ENCODE data around the gene FILIP1L.

FILIP1L gene

GRCh38 chr3:99867594-99868310, 246.5 kb downstream of the FILIP1L start:
- no peak for DNase-seq (ENCODE audit: low read depth in 3 of 3)

- no peak for DNase-seq (ENCODE audit: low read depth in 3 of 3)
Observed at GRCh38 chr3:99866261-99866761, 248.0 kb downstream of the FILIP1L start.

DNA sequence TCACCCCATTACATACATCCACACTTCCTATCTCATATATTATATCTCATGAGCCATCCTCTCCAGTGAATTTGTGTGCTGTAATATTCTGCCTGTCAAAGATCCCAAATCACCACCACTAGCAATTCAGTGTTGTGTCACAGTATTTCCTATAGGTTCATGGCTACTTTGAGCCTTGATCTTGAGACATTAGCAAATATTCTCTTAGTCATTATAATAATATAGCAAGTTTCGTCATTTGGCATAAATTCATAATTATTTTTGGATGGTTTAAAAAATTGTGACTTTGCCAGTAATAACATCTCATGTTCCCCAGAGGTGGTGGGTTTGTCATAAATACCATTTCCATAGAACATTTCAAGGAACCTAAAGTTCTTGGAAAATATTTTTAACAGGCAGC, 249.0 kb downstream of the FILIP1L start:
- DNase-seq (ENCODE audit: low read depth in 3 of 3), result no peak

DNA sequence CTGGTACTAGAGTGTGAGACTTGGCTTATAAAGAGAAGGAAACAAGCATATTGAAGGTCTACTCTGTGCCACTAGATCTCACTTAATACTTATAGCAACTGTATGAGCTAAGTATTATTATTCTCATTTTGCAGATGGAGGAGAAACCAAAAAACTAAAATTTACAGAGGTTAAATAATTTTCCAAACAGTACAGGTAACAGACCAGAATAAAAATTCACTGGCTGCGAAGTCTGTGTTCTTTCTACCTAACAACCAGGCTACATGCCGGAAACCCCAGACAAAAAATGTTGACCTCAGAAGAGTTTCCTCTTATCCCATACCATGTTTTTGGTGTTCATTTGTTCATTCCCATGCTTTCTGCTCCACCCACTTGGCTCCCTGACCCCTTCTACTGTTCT, 250.0 kb downstream of the FILIP1L start:
- no peak for DNase-seq (ENCODE audit: low read depth in 3 of 3)

DNA sequence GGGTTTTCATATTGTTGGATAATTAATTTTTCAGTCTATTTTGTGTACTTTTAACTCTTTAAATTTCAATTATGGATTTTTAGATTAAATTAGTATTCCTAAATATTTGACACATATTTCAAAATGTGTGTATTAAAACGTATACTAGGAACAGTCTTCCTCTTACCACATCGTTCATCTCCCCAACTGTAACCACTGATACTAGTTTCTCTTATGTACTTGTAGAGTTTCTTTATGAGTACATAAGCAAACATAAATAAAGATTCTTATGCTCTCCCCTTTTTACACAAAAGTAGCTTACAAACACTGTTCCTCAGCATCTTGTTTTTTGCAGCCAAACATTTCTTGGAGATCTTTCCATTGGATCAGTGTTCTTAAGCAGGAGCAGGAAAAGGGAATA, 250.7 kb downstream of the FILIP1L start:
- no peak for DNase-seq (ENCODE audit: low read depth in 3 of 3)

DNA sequence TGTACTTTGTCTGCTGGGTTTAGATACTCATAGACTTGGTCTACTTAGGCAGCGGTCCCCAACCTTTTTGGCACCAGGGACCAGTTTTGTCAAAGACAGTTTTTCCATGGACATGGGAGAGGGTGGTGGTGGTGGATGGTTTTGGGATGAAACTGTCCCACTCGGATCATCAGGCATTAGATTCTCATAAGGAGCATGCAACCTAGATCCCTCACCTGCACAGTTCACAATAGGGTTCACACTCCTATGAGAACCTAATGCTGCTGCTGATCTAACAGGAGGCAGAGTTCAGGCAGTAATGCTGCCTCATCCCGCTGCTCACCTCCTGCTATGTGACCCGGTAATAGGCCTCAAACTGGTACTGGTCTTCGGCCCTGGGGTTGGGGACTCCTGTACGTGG, 251.3 kb downstream of the FILIP1L start:
- no peak for DNase-seq (ENCODE audit: low read depth in 3 of 3)

GRCh38 chr3:99862208-99862607, 252.1 kb downstream of the FILIP1L start:
- DNase-seq (ENCODE audit: low read depth in 3 of 3), result no peak

GRCh38 chr3:99861216-99861615, 253.1 kb downstream of the FILIP1L start:
- DNase-seq (ENCODE audit: low read depth in 3 of 3), result no peak

DNA sequence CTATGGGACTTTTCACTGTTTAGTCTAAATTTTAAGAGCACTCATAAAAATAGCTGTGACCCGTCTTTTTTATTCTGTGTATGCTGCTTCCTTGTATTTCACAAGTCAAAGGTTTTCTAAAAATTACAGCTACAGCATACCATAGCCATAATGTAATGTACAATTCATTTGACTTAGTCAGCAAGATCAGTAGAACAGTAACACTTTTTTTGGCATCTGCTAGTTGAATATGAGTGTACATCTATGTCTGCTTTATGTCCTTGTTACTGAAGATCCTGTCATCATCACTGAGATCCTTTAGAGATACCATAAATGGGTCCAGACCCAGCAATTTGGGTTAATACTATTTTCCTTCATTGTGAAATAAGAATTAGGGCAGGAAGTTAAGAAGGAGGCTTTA, 254.5 kb downstream of the FILIP1L start:
- no peak for DNase-seq (ENCODE audit: low read depth in 3 of 3)

DNA sequence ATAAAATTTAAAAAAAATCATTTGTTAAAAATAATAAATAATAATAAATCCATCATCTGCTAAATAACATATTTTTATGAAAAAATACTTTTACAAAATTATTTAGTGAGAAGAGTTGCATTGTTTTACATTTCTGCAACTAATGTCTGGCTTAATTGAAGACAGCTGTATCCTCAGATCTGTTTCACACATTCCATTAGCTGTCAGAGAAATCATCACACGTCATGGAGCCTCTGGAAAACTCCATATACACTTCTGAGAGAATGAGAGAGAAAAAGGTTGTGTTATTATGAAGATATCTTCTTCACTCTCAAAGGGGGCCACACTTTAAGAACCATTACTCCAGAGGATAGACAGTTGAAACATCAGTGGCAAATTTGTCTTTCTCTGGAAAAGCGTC, 255.8 kb downstream of the FILIP1L start:
- DNase-seq (ENCODE audit: low read depth in 3 of 3), result no peak

DNA sequence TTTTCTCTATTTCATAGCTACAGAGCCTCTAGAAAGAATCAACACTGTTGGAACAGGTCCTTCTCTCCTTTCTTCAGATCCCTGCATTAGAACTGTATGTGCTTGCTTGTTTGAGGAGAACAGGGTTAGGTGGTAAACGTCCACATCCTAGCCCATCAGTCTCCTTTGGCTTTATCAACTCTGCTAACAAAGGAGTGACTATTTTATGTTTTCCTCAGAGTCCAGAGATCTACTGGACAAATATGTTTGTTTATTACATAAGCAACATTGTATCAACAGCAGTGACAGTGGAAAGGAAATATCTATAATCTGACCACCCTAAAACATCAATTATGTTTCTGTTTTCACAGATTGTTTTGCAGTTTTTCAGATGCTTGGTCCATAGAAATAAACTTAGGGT, 257.0 kb downstream of the FILIP1L start:
- no peak for DNase-seq (ENCODE audit: low read depth in 3 of 3)

DNA sequence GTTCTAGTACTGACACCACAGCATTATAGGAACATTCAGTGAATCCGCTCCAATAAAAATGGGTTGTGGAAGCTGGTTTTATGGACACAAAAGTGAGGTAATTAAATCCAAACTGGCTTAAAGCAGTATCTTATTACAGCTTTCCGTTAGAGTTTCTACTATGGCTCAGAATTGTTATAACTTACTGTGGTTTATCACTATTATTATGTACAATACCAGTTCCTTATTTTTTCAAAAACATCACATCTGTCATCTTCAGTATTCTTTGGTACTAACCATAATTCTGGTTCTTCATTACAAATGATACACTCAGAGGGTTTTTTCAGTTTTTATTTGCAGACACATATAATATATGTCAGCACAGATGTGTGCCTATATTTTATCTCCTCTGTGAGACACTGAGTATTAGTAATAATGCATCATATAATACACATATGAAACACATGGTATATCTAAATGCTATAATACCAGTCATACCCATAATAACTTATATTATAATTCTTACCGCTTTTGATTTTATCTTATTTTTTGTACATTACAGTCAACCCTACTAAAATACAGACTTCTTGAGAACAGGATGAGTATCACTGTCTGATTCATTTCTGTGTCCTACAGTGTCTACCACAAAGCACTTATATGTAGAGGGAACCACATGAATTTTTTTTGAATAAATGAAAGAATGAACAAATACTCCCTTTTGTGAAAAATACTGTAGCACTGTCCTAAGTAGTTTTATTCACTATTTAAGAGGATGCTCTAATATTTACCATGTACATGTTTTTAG, 257.7 kb downstream of the FILIP1L start:
- no peak for DNase-seq (ENCODE audit: low read depth in 3 of 3)

GRCh38 chr3:99855900-99856299, 258.4 kb downstream of the FILIP1L start:
- DNase-seq (ENCODE audit: low read depth in 3 of 3), result no peak

GRCh38 chr3:99854756-99855298, 259.5 kb downstream of the FILIP1L start:
- no peak for DNase-seq (ENCODE audit: low read depth in 3 of 3)

DNA sequence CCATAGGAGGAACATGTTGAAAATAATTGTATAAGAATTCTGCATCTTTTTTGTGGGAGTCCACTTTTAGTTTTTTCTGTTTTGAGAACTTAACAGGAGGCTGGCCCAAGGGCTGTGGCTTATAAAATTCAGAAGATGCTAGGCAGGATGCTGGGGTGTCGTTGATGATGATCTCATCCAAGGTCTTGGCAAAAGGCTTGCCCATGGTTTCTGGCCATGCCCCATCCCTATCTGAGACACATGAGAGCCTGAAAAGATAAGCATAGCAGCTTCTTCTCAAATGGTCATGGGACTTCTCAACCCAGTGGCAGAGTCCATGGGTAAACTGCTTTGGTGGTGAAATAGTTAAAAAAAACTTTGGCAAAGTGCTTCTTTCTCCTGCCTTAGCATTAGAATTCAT, 261.4 kb downstream of the FILIP1L start:
- no peak for DNase-seq (ENCODE audit: low read depth in 3 of 3)

- no peak for DNase-seq (ENCODE audit: low read depth in 3 of 3)
Observed at GRCh38 chr3:99851955-99852354, 262.3 kb downstream of the FILIP1L start.

GRCh38 chr3:99850608-99851007, 263.7 kb downstream of the FILIP1L start:
- DNase-seq (ENCODE audit: low read depth in 3 of 3), result no peak

DNA sequence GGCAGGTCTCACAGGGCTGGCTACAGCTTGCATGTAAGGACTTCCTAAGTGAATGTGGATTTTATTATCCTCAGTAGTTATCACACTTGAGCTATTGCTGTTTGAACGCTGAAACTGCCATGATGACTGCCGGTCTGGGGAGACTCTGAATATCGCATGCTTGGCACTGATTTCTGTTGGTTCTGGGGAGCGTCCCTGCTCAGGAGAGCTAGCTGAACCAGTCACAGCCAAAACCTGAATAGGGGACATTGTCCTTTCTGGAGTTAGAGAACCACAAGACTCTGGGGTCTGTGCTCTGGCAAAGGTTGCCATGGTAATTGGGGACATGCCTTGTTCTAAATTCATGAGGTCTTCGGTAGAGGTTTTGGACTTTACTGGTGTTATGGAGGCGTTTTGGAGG, 265.9 kb downstream of the FILIP1L start:
- DNase-seq (ENCODE audit: low read depth in 3 of 3), result no peak

DNA sequence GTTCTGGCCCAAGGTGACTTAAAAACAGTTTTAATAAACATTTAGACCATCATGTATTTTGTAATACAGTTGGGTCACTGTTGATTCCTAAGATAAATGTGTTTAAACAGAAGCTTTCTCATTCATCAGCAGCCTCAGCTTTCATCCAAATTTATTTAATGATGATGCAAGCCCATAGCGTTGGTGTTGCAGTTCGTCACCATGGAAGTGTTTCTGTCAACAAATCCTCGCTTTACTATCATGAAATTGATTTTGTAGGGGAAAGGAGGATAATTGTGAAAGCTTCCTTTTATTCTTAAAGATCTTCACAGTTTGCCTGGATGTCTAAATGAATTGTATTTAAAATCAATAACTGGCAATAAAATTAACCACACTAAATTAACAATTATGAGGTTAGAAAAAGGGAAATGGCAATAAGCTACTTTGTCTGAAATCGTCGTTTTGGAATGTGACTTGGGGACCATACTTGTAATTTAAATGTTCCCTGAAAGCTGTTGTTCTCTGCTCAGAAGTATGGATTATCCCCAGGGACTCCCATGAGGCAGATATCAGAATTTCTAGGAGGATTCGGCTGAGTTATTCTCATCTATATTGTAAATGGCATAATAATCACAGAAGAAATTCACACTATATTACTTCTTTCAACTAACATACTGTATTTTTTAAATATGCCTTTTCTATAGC, 267.7 kb downstream of the FILIP1L start:
- DNase-seq (ENCODE audit: low read depth in 3 of 3), result no peak

- no peak for DNase-seq (ENCODE audit: low read depth in 3 of 3)
Observed at GRCh38 chr3:99845999-99846398, 268.3 kb downstream of the FILIP1L start.

DNA sequence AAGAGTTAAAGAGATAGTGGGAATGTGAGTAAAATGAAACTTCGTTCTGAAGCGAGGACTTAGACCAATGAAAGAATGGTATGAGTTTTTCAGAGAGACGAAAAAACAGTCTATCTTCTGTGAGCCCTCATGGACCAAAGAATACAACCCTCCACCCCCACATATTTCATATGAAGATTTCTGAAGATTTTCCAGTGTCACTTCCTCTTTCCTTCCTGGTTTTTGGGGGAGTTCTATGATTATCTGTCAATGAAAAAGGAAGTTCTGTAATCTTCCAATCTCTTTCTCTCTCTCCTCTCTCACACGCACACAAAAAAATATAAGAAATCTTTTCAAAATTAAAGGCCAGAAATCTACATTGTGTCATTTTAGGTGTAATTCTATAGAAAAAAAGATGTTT, 269.0 kb downstream of the FILIP1L start:
- DNase-seq (ENCODE audit: low read depth in 3 of 3), result no peak

- DNase-seq (ENCODE audit: low read depth in 3 of 3), result no peak
Observed at GRCh38 chr3:99843590-99844258, 270.6 kb downstream of the FILIP1L start.

Measured in stimulated activated CD4-positive, alpha-beta T cell treated with anti-CD3 and anti-CD28 coated beads, TNF-alpha, amount 100 ng/mL, for 48 hours (primary cell).